ENCODE measurements around the gene MICA.

- TF ChIP-seq SP1 (IDR thresholded peaks at IDR 0.05) (no peak), ZNF384 (IDR thresholded peaks at IDR 0.05) (no peak), SUZ12 (IDR thresholded peaks at IDR 0.05) (no peak)
These were observed 45.5 kb upstream of the MICA start for GRCh38 chr6:31357886-31358285.

Data from HEK293T (cell line).